ENCODE results near the gene SSTR3.

DNA sequence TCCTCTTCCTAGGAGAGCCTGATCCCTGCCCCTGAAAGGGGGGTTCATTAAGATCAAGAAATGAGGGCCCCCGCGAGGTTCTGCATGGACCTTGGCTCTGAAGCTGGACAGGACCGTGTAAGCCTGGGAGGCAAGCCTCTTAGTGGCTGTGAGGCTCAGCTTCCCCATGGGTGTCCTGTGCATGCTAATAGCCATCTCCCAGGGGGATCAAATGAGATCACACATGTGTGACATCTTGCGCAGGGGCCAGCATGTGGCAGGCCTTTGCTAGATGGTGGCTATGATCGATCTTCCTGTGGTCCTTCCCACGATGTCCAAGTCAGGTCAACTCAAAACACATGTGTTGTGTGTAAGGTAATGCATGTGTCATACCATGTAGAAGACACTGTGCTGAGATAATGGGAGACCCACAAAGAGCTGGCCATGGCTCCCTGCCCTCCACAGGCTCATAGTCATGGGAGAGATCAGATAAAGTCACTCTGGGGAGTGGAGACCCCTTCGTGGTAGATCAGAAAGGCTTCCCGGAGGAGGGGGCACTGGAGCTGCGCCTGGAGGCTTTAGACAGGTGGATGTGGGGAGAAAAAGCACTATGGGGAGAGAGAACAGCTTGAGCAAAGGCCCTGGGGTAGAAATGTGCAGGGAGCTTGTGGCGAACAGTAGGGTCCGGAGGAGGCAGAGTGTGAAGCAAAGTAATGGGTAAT lies 28.1 kb upstream of the SSTR3 start:
- TF ChIP-seq, protein P1, sequence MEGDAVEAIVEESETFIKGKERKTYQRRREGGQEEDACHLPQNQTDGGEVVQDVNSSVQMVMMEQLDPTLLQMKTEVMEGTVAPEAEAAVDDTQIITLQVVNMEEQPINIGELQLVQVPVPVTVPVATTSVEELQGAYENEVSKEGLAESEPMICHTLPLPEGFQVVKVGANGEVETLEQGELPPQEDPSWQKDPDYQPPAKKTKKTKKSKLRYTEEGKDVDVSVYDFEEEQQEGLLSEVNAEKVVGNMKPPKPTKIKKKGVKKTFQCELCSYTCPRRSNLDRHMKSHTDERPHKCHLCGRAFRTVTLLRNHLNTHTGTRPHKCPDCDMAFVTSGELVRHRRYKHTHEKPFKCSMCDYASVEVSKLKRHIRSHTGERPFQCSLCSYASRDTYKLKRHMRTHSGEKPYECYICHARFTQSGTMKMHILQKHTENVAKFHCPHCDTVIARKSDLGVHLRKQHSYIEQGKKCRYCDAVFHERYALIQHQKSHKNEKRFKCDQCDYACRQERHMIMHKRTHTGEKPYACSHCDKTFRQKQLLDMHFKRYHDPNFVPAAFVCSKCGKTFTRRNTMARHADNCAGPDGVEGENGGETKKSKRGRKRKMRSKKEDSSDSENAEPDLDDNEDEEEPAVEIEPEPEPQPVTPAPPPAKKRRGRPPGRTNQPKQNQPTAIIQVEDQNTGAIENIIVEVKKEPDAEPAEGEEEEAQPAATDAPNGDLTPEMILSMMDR (conservative IDR thresholded peaks at IDR 0.05; ENCODE audit: low read depth, low read length), result no peak
- TF ChIP-seq POLR2A (IDR thresholded peaks at IDR 0.05; ENCODE audit: low read depth, low read length) (no peak), CEBPB (IDR thresholded peaks at IDR 0.05; ENCODE audit: low read depth, low read length) (no peak), MXI1 (IDR thresholded peaks at IDR 0.05; ENCODE audit: borderline replicate concordance, low read depth, low read length) (no peak), RAD21 (IDR thresholded peaks at IDR 0.05; ENCODE audit: low read length) (no peak), SMC3 (IDR thresholded peaks at IDR 0.05; ENCODE audit: low read depth, low read length) (no peak), MAZ (IDR thresholded peaks at IDR 0.05; ENCODE audit: borderline replicate concordance, low read depth, low read length) (no peak), ELK1 (IDR thresholded peaks at IDR 0.05; ENCODE audit: borderline replicate concordance, low read depth, low read length) (no peak), RFX5 (IDR thresholded peaks at IDR 0.05; ENCODE audit: low read depth, low read length) (no peak), BHLHE40 (IDR thresholded peaks at IDR 0.05; ENCODE audit: low read depth, low read length) (no peak), RCOR1 (IDR thresholded peaks at IDR 0.05; ENCODE audit: insufficient replicate concordance, low read length) (no peak), FOS (IDR thresholded peaks at IDR 0.05; ENCODE audit: low read depth, low read length) (no peak), NFE2L2 (IDR thresholded peaks at IDR 0.05; ENCODE audit: low read depth, low read length) (no peak)
- TF ChIP-seq, protein P2, sequence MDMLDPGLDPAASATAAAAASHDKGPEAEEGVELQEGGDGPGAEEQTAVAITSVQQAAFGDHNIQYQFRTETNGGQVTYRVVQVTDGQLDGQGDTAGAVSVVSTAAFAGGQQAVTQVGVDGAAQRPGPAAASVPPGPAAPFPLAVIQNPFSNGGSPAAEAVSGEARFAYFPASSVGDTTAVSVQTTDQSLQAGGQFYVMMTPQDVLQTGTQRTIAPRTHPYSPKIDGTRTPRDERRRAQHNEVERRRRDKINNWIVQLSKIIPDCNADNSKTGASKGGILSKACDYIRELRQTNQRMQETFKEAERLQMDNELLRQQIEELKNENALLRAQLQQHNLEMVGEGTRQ (IDR thresholded peaks at IDR 0.05; ENCODE audit: low read depth, low read length), result no peak
